ENCODE results near the gene TPRN. TPM values are rescaled to one million over a fixed set of nuclear protein-coding genes. Genes with fewer than 3 reads are reported as not detected.

Gene TPRN
- total and polyA plus RNA-seq, 3 experiments from 2014 or later = 0.76 to 15.1 (median 14.1) TPM

DNA sequence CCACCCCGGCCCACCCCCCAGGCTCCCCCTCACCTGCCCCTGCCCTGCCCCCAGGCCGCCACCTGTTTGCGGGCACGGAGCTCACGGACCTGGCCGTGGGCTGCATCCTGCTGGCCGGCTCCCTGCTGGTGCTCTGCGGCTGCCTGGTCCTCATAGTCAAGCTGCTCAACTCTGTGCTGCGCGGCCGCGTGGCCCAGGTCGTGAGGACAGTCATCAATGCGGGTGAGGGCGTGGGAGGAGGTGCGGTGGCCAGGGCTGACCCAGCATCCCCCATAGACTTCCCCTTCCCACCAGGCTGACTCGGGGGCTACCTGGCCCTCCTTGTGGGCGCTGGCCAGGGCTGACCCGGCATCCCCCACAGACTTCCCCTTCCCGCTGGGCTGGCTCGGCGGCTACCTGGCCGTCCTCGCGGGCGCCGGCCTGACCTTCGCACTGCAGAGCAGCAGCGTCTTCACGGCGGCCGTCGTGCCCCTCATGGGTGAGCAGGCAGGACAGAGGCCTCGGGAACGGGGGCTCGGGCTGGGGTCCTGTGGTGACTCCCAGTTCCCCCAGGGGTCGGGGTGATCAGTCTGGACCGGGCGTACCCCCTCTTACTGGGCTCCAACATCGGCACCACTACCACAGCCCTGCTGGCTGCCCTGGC is 33.6 kb upstream of the TPRN start:
- H3K27ac Mint-ChIP-seq = no peak overlapping the region
- no peaks in the 10 kb centered on the region for H3K36me3 Mint-ChIP-seq
- peaks cover 1 to 20% (median 5%) of the 10 kb centered on the region in 3 donors for H3K4me1 Mint-ChIP-seq
- no peaks in the 10 kb centered on the region for H3K27me3 ChIP-seq (ENCODE audit: insufficient read depth, low read length, poor library complexity, severe bottlenecking)
- H3K36me3 ChIP-seq (ENCODE audit: insufficient read depth, low read length) = no peaks in the 10 kb centered on the region
- ChIA-PET CTCF (interaction anchor here (1.6 kb wide), 1 partner anchor 9 kb away, joined by 4 read pairs; the partner anchor contains the start of gene CYSRT1), POLR2A (no interaction called here)
- DNase-seq = no peak
- H3K4me1 ChIP-seq (ENCODE audit: insufficient read depth, low read length) = peaks cover 12% of the 10 kb centered on the region
- H3K4me3 ChIP-seq (ENCODE audit: low read length) = no peak overlapping the region
- H3K27me3 Mint-ChIP-seq = peaks cover 0 to 11% of the 10 kb centered on the region in 2 donors
- H3K4me3 Mint-ChIP-seq = no peak overlapping the region
- H3K9me3 ChIP-seq (ENCODE audit: low read length) = no peaks in the 10 kb centered on the region
- no peak overlapping the region for H3K27ac ChIP-seq (ENCODE audit: low read depth, low read length)
- H3K9me3 Mint-ChIP-seq = no peaks in the 10 kb centered on the region

DNA sequence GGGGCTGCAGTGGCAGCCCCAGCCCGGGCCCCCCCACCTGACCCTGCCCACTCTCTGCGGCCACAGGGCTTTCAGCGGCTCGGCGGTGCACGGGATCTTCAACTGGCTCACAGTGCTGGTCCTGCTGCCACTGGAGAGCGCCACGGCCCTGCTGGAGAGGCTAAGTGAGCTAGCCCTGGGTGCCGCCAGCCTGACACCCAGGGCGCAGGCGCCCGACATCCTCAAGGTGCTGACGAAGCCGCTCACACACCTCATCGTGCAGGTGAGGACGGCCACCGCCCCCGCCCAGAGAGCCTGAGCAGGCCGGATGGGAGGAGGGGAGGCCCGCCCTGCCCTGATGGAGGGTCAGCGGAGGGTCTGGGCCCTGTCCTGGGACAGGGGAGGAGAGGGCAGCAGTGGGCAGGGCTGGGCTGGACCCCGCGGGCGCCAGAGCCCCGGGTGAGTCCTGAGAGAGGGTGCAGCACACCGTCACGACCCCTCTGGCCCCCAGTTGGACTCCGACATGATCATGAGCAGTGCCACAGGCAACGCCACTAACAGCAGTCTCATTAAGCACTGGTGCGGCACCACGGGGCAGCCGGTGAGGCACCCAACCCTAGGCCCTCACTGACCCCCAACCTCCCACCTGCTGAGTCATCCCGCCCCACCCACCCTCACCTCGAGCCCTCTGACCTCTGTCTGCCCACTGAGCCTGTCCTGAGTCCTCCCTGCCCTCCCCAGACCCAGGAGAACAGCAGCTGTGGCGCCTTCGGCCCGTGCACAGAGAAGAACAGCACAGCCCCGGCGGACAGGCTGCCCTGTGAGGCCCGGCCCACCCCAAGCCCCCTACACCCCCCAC is 32.8 kb upstream of the TPRN start:
- H3K4me1 ChIP-seq (ENCODE audit: insufficient read depth, low read length) = peaks cover 12% of the 10 kb centered on the region
- Mint-ChIP-seq H3K27me3 (peaks cover 0 to 11% of the 10 kb centered on the region in 2 donors), H3K36me3 (no peaks in the 10 kb centered on the region), H3K4me1 (peaks cover 0 to 13% (median 1%) of the 10 kb centered on the region in 3 donors), H3K4me3 (no peak overlapping the region), H3K27ac (no peak overlapping the region), H3K9me3 (no peaks in the 10 kb centered on the region)
- H3K27ac ChIP-seq (ENCODE audit: low read depth, low read length) = no peak overlapping the region
- POLR2A ChIA-PET = no interaction called here
- H3K36me3 ChIP-seq (ENCODE audit: insufficient read depth, low read length) = no peaks in the 10 kb centered on the region
- CTCF ChIA-PET = no interaction called here
- no peaks in the 10 kb centered on the region for H3K9me3 ChIP-seq (ENCODE audit: low read length)
- H3K27me3 ChIP-seq (ENCODE audit: insufficient read depth, low read length, poor library complexity, severe bottlenecking) = no peaks in the 10 kb centered on the region
- H3K4me3 ChIP-seq (ENCODE audit: low read length) = no peak overlapping the region
- no peak for DNase-seq

DNA sequence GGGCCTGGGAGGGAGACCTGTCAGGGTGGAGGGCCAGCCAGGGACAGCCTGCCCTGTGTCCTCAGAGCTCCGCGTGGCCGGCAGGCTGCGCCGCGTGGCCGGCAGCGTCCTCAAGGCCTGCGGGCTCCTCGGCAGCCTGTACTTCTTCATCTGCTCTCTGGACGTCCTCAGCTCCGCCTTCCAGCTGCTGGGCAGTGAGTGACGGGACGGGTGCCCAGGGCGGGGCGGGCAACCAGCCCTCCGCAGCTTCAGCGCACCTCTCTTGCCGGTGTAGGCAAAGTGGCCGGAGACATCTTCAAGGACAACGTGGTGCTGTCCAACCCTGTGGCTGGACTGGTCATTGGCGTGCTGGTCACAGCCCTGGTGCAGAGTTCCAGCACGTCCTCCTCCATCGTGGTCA is 32.0 kb upstream of the TPRN start:
- H3K27ac Mint-ChIP-seq = no peak overlapping the region
- no peak overlapping the region for H3K4me3 Mint-ChIP-seq
- H3K27me3 Mint-ChIP-seq = peaks cover 2 to 14% of the 10 kb centered on the region in 2 donors
- POLR2A ChIA-PET = no interaction called here
- Histone ChIP-seq H3K27ac (ENCODE audit: low read depth, low read length) (no peak overlapping the region), H3K27me3 (ENCODE audit: insufficient read depth, low read length, poor library complexity, severe bottlenecking) (no peaks in the 10 kb centered on the region), H3K9me3 (ENCODE audit: low read length) (no peaks in the 10 kb centered on the region), H3K4me3 (ENCODE audit: low read length) (no peak overlapping the region), H3K4me1 (ENCODE audit: insufficient read depth, low read length) (peaks cover 12% of the 10 kb centered on the region), H3K36me3 (ENCODE audit: insufficient read depth, low read length) (no peaks in the 10 kb centered on the region)
- DNase-seq = no peak
- no peaks in the 10 kb centered on the region for H3K9me3 Mint-ChIP-seq
- CTCF ChIA-PET = no interaction called here
- peaks cover 2 to 12% (median 3%) of the 10 kb centered on the region in 3 donors for H3K4me1 Mint-ChIP-seq
- no peaks in the 10 kb centered on the region for H3K36me3 Mint-ChIP-seq

DNA sequence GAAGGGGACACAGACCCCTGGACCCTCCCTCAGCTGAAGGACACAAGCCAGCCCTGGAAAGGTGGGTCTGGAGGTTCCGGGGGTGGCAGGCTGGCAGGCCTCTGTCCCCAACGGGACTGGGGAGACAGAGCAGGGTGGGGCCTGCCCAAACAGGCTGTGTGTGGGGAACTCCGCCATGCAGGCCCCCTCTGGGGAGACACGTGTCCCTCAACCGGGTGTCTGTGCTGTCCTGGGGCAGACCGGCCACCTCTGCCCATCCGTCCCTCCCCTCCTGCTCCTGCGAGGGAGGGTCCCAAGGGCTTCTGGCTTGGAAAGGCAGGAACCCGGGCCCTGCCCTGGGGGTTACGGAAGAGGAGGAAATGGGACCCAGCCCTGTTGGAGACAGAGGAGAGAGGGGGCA is 31.6 kb upstream of the TPRN start:
- H3K27me3 ChIP-seq (ENCODE audit: insufficient read depth, low read length, poor library complexity, severe bottlenecking) = no peaks in the 10 kb centered on the region
- no peak overlapping the region for H3K4me3 ChIP-seq (ENCODE audit: low read length)
- DNase-seq = no peak
- H3K9me3 Mint-ChIP-seq = no peaks in the 10 kb centered on the region
- H3K27ac ChIP-seq (ENCODE audit: low read depth, low read length) = no peak overlapping the region
- H3K36me3 Mint-ChIP-seq = no peaks in the 10 kb centered on the region
- H3K36me3 ChIP-seq (ENCODE audit: insufficient read depth, low read length) = no peaks in the 10 kb centered on the region
- H3K4me1 ChIP-seq (ENCODE audit: insufficient read depth, low read length) = peaks cover 12% of the 10 kb centered on the region
- H3K4me1 Mint-ChIP-seq = peaks cover 2 to 14% (median 4%) of the 10 kb centered on the region in 3 donors
- no peaks in the 10 kb centered on the region for H3K9me3 ChIP-seq (ENCODE audit: low read length)
- no peak overlapping the region for H3K27ac Mint-ChIP-seq
- peaks cover 2 to 15% of the 10 kb centered on the region in 2 donors for H3K27me3 Mint-ChIP-seq
- ChIA-PET POLR2A (no interaction called here), CTCF (no interaction called here)
- H3K4me3 Mint-ChIP-seq = no peak overlapping the region

DNA sequence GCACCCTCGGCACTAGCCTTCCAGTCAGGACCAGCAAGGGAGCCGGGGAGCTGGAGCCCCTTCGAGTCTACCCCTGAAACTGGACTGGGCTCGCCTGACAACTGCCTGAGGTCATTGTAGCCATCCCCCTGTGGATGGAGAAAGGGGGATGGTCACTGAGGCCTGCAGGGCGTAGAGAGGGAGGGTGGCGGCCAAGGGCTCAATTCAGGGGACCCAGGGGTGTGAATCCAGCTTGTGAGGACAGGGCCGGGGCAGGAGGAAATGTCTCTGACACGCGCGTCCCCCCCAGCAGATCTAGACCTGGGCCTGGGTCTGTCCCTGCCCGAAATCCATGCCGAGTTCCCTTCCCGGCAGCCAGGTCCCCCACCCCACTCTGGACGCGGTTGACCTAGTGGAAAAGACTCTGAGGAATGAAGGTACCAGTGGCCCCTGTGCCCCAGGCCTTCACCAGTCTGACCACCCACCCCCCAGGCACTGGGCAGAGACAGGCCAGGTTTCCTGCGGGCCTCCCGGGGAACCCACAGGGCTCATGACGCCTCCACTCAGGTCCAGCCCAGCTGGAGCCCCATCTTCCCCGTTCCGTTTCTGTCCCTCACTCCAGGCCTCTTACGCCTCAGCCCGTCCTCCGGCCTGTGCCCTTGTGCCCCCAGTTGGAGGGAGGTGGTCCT is 31.0 kb upstream of the TPRN start:
- CTCF ChIA-PET = interaction anchor here (0.6 kb wide), 1 partner anchor 185 kb away, joined by 4 read pairs; no protein-coding TSS in a partner anchor
- POLR2A ChIA-PET = no interaction called here

DNA sequence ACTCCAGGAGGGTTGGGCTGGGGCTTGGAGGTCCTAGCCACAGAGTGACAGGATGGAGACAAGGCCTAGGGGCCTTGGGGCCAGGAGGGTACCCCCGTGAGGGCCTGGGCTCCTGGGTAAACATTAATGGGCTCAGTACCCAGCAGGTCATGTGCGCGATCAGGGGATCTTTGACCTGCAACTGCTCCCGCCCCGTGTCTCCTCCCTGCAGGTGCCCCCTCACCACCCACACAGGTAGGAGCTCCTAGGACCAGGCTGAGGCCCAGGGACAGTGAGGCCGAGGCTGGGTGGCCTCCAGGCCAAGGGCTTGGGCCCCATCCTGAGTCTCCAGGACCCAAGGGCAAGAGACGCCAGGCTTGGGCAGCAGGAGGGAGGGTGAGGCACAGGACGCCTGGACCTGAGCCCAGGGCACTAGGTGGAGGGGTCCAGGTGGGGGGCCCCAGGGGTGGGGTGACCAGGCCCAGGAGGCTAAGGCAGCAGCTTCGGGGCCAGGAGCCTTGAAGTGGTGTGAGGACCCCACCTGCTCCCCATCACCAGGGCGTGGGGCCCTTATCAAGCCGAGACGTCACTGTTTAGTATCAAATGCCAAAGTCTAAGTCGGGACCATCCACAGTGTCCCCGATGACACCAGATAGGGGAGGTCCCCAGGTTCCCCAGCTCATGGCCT is 30.3 kb upstream of the TPRN start, which contains the start of gene SLC34A3:
Gene SLC34A3, plus strand, starts transcription at position 197 of the 667 bp plus-strand sequence. CDS start 802 bp downstream, outside the sequence.
- Histone ChIP-seq H3K4me3 (ENCODE audit: low read length) (no peak within 1 kb of the TSS), H3K36me3 (ENCODE audit: insufficient read depth, low read length) (no peaks in the 10 kb centered on the region), H3K9me3 (ENCODE audit: low read length) (no peaks in the 10 kb centered on the region), H3K27ac (ENCODE audit: low read depth, low read length) (no peak within 1 kb of the TSS), H3K27me3 (ENCODE audit: insufficient read depth, low read length, poor library complexity, severe bottlenecking) (no peaks in the 10 kb centered on the region), H3K4me1 (ENCODE audit: insufficient read depth, low read length) (peaks cover under 1% of the 10 kb centered on the region)
- Mint-ChIP-seq H3K4me3 (no peak within 1 kb of the TSS), H3K27me3 (peaks cover 2 to 15% of the 10 kb centered on the region in 2 donors), H3K9me3 (no peaks in the 10 kb centered on the region), H3K36me3 (no peaks in the 10 kb centered on the region), H3K27ac (peak within 1 kb of the TSS in 2 of 8 donors; percentile 65 to 74), H3K4me1 (peaks cover 2 to 5% (median 4%) of the 10 kb centered on the region in 3 donors)
- no peak for DNase-seq
- CTCF ChIA-PET = interaction anchor here (0.6 to 1.7 kb wide), 2 partner anchors 9 to 184 kb away, joined by 4 read pairs; no protein-coding TSS in a partner anchor
- POLR2A ChIA-PET = no interaction called here

More for the DNA sequence above, 31.0 kb upstream of the TPRN start:
- Mint-ChIP-seq H3K27ac (no peak overlapping the region), H3K4me3 (no peak overlapping the region), H3K27me3 (peaks cover 2 to 15% of the 10 kb centered on the region in 2 donors), H3K9me3 (no peaks in the 10 kb centered on the region), H3K36me3 (no peaks in the 10 kb centered on the region), H3K4me1 (peaks cover 2 to 10% (median 4%) of the 10 kb centered on the region in 3 donors)
- H3K4me3 ChIP-seq (ENCODE audit: low read length) = no peak overlapping the region
- DNase-seq = no peak
- no peak overlapping the region for H3K27ac ChIP-seq (ENCODE audit: low read depth, low read length)
- H3K27me3 ChIP-seq (ENCODE audit: insufficient read depth, low read length, poor library complexity, severe bottlenecking) = no peaks in the 10 kb centered on the region
- H3K36me3 ChIP-seq (ENCODE audit: insufficient read depth, low read length) = no peaks in the 10 kb centered on the region
- no peaks in the 10 kb centered on the region for H3K9me3 ChIP-seq (ENCODE audit: low read length)
- peaks cover 6% of the 10 kb centered on the region for H3K4me1 ChIP-seq (ENCODE audit: insufficient read depth, low read length)

DNA sequence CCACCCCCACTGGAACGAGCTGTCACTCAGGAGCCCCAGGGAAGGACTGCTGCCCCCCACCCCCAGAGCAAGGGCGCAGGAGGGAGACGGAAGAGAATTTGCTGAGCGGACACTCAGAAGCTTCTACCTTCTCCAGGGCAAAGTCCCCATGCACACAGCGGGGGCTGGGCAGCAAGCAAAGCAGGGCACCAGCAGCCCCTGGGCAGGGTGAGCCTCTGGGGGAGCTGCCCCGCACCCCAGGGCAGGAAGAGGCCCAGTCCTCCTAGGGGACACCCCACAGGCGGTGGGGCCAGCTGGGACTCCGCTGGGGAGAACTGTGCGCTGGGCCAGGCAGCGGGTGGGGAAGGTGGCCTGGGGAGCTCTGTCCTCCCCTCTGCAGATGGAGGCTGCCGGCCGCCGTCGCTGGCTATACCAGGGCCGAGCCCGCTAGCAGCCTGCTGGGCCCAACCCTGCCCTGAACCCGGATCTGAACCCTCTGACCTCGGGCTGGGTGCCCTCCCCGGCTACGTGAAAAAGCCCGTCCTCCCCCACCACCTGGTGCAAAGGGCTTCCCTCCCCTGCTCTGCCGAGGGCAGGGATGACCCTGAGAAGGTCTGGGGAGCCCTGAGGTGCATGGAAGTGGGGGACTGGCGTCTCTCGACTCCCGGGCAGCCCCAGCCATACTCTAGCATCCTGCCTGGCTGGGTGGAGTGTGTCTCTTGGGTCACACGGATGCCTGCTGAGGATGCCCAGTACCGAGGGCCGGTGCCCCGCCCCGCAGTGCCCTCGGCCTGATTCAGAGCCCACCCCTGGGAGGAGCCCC is 29.6 kb upstream of the TPRN start:
- no peaks in the 10 kb centered on the region for H3K27me3 ChIP-seq (ENCODE audit: insufficient read depth, low read length, poor library complexity, severe bottlenecking)
- no peaks in the 10 kb centered on the region for H3K9me3 Mint-ChIP-seq

More for the DNA sequence above, 29.6 kb upstream of the TPRN start:
- Histone ChIP-seq H3K9me3 (ENCODE audit: low read length) (no peaks in the 10 kb centered on the region), H3K4me3 (ENCODE audit: low read length) (no peak overlapping the region), H3K27ac (ENCODE audit: low read depth, low read length) (no peak overlapping the region), H3K36me3 (ENCODE audit: insufficient read depth, low read length) (no peaks in the 10 kb centered on the region), H3K4me1 (ENCODE audit: insufficient read depth, low read length) (no peaks in the 10 kb centered on the region)
- peaks cover 3 to 5% (median 4%) of the 10 kb centered on the region in 3 donors for H3K4me1 Mint-ChIP-seq
- no peak for DNase-seq
- POLR2A ChIA-PET = no interaction called here
- CTCF ChIA-PET = interaction anchor here (1.7 kb wide), 1 partner anchor 9 kb away, joined by 4 read pairs; no protein-coding TSS in a partner anchor
- peaks cover 2 to 13% of the 10 kb centered on the region in 2 donors for H3K27me3 Mint-ChIP-seq
- no peak overlapping the region for H3K4me3 Mint-ChIP-seq
- H3K27ac Mint-ChIP-seq = peak overlapping the region in 1 of 8 donors; percentile 65
- H3K36me3 Mint-ChIP-seq = no peaks in the 10 kb centered on the region
